ENCODE data around the gene SHROOM2. TPM values are rescaled to one million over a fixed set of nuclear protein-coding genes. Genes with fewer than 3 reads are reported as not detected.

Gene SHROOM2
- total RNA-seq, 1 donor from 2014 or later, result 1.8 TPM

DNA sequence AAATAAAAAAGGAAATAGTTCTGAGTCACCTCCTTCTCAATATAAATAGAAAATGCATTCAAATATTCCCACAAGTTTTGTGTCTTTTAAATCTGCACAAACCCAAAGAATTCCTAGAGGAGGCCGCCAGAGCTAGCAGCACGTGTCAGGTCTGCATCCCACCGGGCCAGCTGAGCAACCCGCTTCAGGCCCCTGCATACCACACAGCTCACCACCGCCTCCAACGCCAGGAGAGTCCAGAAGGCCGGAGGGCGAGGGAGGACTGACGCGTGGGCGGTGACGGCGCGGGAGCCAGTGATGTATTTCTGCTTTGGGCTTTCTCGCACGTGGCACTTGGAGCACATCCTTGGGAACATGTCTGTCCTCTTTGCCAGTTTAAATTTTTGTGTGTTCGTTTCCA lies 119.1 kb downstream of the SHROOM2 start:
- no peaks in the 10 kb centered on the region for H3K27me3 ChIP-seq (ENCODE audit: control insufficient read depth, insufficient read depth, low read length)
- H3K36me3 ChIP-seq (ENCODE audit: control insufficient read depth, insufficient read depth, low read length), result no peaks in the 10 kb centered on the region
- no peak for DNase-seq (ENCODE audit: low read depth)
- FAIRE-seq, result no peak
- TF ChIP-seq, protein P1, sequence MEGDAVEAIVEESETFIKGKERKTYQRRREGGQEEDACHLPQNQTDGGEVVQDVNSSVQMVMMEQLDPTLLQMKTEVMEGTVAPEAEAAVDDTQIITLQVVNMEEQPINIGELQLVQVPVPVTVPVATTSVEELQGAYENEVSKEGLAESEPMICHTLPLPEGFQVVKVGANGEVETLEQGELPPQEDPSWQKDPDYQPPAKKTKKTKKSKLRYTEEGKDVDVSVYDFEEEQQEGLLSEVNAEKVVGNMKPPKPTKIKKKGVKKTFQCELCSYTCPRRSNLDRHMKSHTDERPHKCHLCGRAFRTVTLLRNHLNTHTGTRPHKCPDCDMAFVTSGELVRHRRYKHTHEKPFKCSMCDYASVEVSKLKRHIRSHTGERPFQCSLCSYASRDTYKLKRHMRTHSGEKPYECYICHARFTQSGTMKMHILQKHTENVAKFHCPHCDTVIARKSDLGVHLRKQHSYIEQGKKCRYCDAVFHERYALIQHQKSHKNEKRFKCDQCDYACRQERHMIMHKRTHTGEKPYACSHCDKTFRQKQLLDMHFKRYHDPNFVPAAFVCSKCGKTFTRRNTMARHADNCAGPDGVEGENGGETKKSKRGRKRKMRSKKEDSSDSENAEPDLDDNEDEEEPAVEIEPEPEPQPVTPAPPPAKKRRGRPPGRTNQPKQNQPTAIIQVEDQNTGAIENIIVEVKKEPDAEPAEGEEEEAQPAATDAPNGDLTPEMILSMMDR (IDR thresholded peaks at IDR 0.05; ENCODE audit: insufficient read depth, low read length, severe bottlenecking), result no peak
- no peak overlapping the region for H3K4me3 ChIP-seq (ENCODE audit: low read depth, low read length)

DNA sequence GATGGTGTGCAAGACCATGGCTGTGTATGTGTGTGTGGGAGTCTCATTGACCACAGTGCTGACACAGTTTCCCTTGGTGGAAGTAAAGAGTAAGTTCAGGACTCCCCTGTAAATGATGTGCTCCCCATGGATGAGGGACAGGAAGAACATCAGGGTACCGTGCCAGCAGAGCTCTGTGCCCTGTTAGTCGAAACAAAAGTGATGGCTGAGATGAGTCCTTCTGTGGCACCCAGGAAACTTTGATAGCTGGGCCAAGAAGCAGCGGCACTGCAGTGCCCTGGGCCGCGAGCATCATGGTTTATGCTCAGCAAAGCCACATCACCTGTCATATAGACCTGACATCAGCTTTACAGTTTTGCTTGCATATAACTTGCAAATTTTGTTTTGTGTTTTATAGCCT lies 119.5 kb downstream of the SHROOM2 start:
- Histone ChIP-seq H3K36me3 (ENCODE audit: control insufficient read depth, insufficient read depth, low read length) (no peaks in the 10 kb centered on the region), H3K27me3 (ENCODE audit: control insufficient read depth, insufficient read depth, low read length) (no peaks in the 10 kb centered on the region), H3K4me3 (ENCODE audit: low read depth, low read length) (no peak overlapping the region)
- no peak for FAIRE-seq
- TF ChIP-seq, protein P1 (IDR thresholded peaks at IDR 0.05; ENCODE audit: insufficient read depth, low read length, severe bottlenecking), result no peak
- DNase-seq (ENCODE audit: low read depth), result no peak

DNA sequence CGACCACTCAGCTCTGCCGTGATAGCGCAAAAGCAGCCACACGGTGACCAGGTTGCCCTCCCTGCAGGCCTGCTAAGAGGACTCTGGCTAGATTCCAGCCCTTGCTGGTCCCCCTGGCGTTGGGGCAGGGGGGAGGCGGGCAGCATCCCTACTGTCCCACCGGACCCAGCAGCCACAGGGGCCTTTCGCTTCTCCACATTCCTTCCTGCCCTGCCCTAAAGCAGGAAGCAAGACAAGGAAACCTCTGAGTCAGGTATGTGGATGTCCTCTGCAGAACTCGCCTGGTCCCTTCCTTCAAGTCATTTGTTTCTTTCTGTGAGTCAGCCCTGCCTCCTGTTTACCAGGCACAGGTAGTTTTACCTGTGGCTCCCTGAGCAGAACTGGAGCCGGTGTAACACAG lies 120.7 kb downstream of the SHROOM2 start:
- no peak for FAIRE-seq
- H3K4me3 ChIP-seq (ENCODE audit: low read depth, low read length), result peak overlapping the region; percentile 12
- TF ChIP-seq, protein P1 (IDR thresholded peaks at IDR 0.05; ENCODE audit: insufficient read depth, low read length, severe bottlenecking), result no peak
- peak; percentile 82 for DNase-seq (ENCODE audit: low read depth)
- no peaks in the 10 kb centered on the region for H3K27me3 ChIP-seq (ENCODE audit: control insufficient read depth, insufficient read depth, low read length)
- no peaks in the 10 kb centered on the region for H3K36me3 ChIP-seq (ENCODE audit: control insufficient read depth, insufficient read depth, low read length)

DNA sequence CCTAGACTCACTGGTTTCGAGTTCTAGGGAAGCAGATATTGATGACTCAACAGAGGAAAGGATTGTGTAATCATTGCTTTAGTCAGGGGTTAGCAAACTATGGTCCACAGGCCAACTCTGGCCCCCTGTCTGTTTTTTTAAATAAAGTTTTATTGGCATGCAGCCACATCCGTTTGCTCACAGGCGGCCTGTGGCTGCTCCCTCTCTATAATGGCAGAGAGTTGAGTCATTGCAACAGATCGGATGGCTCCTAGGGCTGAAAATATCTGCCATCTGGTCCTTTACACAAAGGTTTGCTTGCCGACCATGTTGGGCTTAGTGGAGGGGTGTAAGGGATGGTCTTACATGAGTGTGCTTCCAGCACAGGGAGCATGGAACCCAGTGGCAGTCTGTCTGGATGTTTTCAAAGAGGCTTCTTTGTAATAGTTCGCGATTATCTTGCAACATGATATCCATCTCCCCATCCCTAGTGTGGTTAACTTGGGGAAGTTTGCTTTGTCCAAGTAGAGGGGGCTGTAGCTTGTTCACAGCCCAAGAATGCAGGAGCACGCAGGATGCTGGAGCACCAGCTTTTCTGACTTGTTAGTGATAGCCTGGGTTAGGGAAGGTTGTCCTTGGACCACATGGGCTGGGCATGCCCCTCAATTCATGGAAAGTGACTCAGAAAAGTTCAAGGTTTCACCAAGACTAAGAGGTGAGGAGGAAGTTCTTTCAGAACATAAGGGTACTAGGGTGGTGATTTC lies 121.6 kb downstream of the SHROOM2 start:
- peak; percentile 84 for DNase-seq (ENCODE audit: low read depth)
- peak; percentile 55 for FAIRE-seq
- H3K4me3 ChIP-seq (ENCODE audit: low read depth, low read length), result no peak overlapping the region

DNA sequence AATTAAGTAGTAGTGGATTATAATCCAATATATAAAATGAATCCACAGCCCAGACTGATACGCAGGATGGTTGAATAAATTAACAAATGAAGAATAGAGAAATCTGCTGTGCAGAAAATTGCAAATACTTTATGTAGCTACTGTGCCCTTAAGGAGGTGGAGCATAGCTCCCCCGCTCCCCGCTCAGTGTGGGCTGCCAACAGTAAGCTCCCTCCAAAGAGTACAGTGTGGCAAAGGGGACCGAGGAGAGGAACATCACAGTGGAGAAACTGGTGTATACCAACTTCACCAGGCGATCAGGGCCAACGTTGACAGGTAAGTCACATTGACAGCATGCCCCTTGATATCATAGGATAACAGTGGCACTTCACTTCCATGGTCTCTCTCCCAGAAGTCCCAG lies 123.0 kb downstream of the SHROOM2 start:
- TF ChIP-seq, protein P1 (IDR thresholded peaks at IDR 0.05; ENCODE audit: insufficient read depth, low read length, severe bottlenecking), result no peak
- DNase-seq (ENCODE audit: low read depth), result no peak
- no peak for FAIRE-seq
- no peak overlapping the region for H3K4me3 ChIP-seq (ENCODE audit: low read depth, low read length)
- H3K27me3 ChIP-seq (ENCODE audit: control insufficient read depth, insufficient read depth, low read length), result no peaks in the 10 kb centered on the region
- H3K36me3 ChIP-seq (ENCODE audit: control insufficient read depth, insufficient read depth, low read length), result no peaks in the 10 kb centered on the region

More for the DNA sequence above, 121.6 kb downstream of the SHROOM2 start:
- Histone ChIP-seq H3K36me3 (ENCODE audit: control insufficient read depth, insufficient read depth, low read length) (no peaks in the 10 kb centered on the region), H3K27me3 (ENCODE audit: control insufficient read depth, insufficient read depth, low read length) (no peaks in the 10 kb centered on the region)
- TF ChIP-seq, protein P1 (IDR thresholded peaks at IDR 0.05; ENCODE audit: insufficient read depth, low read length, severe bottlenecking), result no peak

DNA sequence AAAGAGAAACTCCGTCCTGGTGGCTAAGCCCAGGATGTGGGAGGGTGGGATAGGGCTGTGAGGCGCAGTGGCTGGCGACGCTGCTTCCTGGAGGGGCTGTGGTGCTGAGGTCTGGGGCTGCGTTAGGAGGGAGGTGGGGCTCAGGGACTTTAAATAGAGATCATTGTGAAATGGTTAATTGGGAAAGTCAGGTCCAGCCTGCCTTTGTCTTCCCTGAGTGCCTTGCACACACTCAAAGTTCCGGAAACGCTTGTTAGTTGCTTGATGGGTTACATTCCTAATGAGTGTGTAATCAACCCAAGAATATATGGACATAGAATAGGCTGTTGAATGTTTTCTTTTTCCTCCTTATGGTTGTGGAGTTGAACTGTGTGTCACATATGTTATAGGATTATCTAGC lies 125.3 kb downstream of the SHROOM2 start:
- H3K36me3 ChIP-seq (ENCODE audit: control insufficient read depth, insufficient read depth, low read length), result no peaks in the 10 kb centered on the region
- no peaks in the 10 kb centered on the region for H3K27me3 ChIP-seq (ENCODE audit: control insufficient read depth, insufficient read depth, low read length)
- no peak overlapping the region for H3K4me3 ChIP-seq (ENCODE audit: low read depth, low read length)
- FAIRE-seq, result no peak
- TF ChIP-seq, protein P1 (IDR thresholded peaks at IDR 0.05; ENCODE audit: insufficient read depth, low read length, severe bottlenecking), result no peak
- peak; percentile 84 for DNase-seq (ENCODE audit: low read depth)
